ENCODE measurements around the gene PCSK6. TPM values are rescaled to one million over a fixed set of nuclear protein-coding genes. Genes with fewer than 3 reads are reported as not detected.

Gene PCSK6
- total RNA-seq, result 33.8 TPM
- long read RNA-seq, full-length matches to known transcripts, result 6 of 16 reads
- long read RNA-seq, partial matches to known transcripts, result 8 of 16 reads
- long read RNA-seq, other reads (novel, unspliced or antisense), result 2 of 16 reads

DNA sequence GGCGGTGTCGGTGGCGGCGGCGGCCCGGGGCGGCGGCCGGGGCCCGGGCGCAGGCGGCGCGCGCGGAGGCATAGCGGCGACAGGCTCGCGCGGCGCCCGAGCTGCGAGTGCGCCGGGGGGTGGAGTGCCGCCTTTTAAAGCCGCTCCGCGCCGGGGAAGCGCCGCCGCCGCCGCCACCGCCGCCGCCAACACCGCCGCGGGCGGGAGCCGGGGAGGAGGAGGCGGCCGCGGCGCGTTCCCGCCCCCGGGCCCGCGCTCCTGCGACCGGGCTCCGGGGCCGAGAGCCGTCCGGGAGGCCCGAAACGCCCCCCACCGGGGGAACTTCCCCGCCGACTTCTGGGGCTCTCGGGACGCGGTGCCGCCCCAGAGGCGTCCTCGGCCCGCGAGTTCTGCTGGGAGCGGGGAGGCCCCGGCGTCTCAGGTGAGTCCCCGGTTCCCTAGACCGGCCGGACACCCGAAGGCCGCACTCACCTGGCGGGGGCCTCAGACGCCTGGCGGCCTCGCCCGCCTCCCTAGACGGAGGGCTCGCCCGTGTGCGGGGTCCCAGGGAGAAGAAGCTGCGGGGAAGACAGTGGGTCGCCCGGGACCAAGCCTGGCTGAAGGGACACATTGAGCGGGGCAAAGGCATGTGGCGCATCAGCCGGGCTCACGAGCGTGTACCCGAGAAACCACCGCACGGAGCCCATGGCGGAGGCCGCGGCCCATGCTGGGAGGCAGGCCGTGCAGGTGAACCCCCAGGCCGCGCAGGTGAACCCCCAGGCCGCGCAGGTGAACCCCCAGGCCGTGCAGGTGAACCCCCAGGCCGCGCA, at the start of gene PCSK6:
Gene PCSK6, minus strand, starts transcription at position 109 of the 809 bp plus-strand sequence. Its CDS starts 37 bp downstream, at position 72.
- no peak for DNase-seq (ENCODE audit: missing footprints)
- intact Hi-C loops (cut with DNase I), result loop anchor here (5.0 kb wide), 1 partner anchor 38 kb away; no protein-coding TSS in a partner anchor
- peak; percentile 57 for ATAC-seq

DNA sequence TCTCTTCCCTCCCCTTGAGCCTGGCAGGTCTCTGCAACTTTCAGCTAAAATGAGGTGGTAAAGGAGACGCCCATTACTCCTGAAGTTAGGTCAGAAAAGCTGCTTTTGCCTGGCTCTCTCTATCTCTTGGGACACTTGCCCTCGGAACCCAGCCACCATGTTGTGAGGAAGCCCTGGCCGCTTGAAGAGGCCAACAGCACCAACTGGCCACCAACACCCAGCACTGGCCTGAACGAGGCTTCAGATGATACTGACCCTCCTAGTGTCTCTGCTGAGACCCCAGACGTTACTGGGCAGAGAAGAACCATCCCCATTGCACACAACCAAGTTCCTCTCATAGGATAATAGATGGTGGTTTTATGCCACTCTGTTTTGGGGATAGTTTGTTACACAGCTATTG, 49.5 kb upstream of the PCSK6 start:
- DNase-seq (ENCODE audit: missing footprints), result no peak
- intact Hi-C loops (cut with DNase I), result no loop called here
- no peak for ATAC-seq

DNA sequence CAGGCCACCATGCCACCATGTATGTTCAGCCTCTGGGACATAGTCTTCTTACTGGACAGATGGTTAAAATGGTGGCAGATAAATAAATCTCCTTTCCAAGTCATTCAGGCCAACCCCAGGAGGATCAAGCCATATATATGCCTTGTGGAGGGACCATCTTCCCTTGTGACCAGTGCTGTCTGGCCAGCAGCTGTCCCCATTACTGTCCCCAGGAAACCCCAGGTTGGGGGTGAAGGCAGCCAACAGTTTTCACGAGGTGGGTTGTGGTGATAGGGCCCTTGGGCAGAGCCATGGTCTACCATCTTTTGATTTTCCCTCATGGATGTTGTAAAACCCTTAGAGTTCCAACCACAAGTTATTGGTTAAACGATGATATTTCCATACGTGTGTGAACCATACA, 48.7 kb upstream of the PCSK6 start:
- no peak for DNase-seq (ENCODE audit: missing footprints)
- no peak for ATAC-seq
- intact Hi-C loops (cut with DNase I), result no loop called here

DNA sequence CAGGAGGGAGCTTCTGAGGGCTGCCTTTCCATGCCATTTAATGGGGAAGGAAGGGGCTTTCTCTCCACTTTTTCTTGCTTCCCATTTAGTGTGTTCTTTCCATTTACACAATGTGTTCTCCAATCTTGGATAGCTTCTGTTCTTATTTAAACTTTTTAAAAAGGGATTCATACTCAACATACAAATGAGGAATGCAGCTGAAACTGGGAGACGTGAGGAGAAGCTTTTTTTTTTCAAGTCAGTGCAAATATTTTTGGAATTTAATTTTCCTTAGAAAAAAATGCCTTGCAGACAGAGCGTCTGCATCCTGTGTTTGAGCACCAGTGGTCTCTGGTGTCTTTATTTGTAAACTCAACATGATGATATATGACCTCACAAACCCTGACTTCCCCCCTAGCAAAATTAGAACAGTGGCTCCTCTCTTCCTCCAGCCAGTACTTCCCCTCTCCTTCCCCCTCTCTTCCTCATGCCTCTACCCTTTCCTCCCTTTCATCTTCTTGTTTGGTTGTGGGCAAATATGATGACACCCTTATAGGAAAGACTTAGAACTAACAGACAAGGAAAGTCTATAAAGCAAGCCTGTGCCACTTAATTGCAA, 48.1 kb upstream of the PCSK6 start:
- intact Hi-C loops (cut with DNase I), result no loop called here
- ATAC-seq, result no peak
- DNase-seq (ENCODE audit: missing footprints), result no peak

DNA sequence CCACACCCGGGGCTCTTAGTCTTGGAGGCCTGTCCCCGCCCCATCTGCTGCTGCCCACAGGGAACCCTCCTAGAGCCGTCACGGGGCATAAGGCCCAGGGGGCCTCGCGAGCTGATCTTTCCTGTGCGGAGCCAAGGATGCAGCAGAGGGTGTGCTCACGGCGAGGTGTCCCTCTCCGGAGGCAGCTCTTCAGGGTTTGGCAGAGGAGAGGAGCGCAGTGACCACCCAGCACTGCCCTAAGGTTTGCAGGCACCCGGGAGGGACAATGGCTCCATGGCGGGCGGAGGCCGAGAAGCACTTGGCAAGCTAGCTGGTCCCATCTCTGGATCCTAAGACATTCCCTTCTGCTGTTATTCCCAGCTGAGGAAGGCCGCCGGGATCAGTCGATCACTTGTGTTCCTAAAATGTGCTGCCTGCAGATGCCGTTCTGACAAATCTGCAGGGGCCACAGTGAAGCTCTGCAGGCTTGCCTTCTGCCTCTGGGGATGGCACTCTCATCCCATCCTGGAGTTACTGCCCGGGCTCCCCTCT, 47.4 kb upstream of the PCSK6 start:
- intact Hi-C loops (cut with DNase I), result no loop called here
- no peak for DNase-seq (ENCODE audit: missing footprints)
- no peak for ATAC-seq

DNA sequence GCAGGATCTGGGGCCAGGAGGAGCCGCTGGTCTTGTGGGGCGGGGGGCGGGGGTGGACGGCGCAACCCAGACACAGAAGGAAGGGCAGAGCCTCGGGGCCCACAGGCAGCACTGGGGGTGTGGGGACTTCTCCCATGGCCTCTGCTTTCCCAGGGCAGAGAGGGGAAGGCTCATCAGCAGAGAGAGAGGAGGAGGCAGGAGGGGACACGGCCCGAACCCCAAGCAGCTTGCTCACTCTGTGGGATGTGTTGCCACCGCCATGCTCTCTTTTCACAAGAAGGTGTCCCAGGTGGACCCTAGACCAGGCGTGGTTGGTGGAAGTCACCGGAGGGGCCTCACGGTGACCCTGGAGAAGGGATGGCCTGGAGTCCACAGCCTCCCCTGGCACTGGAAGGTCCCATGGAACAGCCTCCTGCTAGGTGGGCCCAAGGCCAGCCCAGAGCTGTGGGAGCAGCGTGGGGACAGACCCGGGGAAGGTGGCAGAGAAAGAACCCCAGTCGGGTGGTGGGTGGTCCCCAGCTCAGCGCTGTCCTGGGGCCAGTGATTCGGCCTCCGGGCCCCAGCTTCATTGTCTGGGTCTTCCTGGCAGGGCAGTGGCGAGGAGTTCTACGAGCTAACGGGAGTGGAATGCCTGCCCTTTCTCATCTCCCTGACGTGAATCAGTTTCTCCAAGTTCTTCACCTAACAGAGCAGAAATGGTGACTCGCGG, 46.8 kb upstream of the PCSK6 start:
- intact Hi-C loops (cut with DNase I), result no loop called here
- ATAC-seq, result no peak
- DNase-seq (ENCODE audit: missing footprints), result no peak

DNA sequence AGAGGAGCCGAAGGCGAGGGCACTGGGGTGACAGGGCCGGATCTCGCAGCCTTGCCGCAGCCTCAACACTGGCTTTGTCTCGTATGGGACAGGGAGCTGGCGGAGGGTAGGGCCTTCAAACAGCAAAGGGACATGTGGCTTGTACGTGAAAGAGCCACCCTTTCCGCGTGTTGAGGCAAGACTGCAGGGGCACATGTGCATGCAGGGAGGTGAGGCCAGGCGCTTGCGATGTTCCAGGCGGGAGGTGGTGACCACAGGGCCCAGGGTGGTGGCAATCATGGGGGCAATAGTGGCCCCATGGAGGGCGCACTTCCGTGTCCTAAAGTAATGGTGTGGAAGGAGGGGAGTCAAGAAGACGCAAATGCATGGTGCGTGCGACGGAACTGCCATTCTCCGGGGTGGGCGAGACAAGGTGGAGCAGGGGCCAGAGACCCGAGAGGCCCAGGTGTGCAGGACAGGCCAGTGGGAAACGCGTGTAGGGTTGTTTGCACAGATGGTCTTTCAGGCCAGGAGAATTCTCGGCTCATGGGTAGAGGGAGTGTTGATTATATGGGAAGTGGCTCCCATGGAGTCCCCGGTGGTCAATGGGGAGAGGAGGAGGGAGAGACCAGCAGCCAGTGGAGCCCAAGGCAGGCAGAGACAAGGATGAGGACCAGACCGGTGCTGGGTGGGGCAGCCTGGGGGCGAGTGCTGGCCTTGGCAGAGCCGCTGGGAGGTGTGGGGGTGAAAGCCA, 45.8 kb upstream of the PCSK6 start:
- DNase-seq (ENCODE audit: missing footprints) (no peak), ATAC-seq (no peak)
- intact Hi-C loops (cut with DNase I), result no loop called here

DNA sequence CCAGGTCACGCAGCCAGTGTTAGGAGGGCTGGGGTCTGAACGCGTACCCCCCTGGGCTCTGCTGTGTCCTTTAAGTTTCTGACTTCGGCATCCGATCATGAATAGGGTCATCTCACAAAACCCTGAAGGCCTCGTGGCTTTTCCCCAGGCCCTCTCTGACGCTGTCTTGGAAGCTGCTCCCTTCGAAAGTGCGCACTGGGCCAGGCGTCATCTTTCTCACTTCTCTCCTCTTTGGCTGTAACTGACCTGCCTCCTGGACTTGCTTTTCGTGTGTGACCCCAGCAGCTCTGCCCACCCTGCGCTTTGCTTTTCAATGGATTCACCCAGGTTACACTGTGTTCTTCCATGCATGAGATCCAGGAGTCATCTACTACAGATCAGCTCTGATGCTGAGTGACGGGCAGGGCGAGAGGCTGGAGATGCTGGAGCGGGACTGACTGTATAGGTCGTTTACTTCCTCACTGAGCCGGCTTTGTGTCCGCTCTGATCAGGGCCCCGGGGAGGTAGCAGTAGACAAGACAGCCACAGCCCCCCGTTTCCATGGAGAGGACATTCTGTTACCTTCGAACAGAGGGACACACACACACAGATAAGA, 45.0 kb upstream of the PCSK6 start:
- no peak for ATAC-seq
- intact Hi-C loops (cut with DNase I), result no loop called here
- no peak for DNase-seq (ENCODE audit: missing footprints)

DNA sequence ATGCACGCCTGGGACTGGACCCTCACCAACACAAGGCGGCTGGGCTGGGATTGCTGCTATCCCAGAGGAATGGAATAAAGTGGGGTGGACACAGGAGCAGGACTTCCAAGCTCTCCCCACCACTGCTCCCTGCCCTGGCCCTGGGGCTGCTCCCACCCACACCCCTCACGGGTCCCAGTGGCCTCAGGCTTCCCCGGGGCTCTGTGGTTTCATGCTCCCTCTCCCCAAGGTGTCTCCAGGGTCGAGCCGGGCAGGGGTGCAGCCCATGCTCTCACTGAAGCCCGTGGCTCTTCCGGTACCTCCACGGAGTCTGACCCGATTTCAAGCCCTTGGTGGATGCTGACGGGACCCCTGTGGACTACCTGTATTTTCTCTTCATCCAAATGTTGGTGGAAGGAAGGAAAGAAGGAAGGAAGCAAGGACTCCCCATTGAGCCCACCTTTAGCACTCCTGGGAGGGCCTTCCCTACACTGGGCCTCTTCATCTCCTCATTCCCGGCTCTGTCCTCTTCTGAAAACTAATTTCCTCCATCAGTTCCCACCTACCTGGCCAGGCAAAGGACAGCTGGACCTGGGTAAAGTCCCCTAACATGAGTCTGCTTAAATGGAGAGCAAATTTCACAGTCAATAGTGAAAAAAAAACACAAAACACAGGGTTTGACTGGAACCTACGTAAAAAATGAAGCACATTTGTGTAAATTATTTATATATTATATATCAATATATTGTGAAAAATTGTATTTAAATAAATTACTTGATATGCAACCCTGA, 44.0 kb upstream of the PCSK6 start:
- ATAC-seq (no peak), DNase-seq (ENCODE audit: missing footprints) (no peak)
- intact Hi-C loops (cut with DNase I), result no loop called here

DNA sequence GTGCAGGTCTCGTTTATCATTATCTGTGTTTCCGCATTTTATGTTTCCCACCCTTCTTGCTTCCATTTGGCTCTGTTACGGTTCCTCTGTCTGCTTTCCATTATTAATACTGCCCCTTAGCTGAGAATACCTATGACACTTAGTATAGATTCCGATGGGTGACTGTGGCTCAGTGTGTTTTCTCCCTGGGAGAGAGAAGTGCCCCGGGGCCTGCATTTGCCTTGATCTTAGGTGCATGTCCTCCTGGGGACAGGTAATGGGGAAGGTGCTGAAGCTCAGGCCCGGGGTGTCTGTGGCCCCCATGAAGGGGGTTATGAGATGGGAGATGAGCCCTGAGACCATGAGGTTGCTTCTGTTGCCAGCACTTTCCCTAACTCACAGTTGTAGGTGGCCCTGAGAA, 43.4 kb upstream of the PCSK6 start:
- intact Hi-C loops (cut with DNase I), result no loop called here
- no peak for ATAC-seq
- no peak for DNase-seq (ENCODE audit: missing footprints)

DNA sequence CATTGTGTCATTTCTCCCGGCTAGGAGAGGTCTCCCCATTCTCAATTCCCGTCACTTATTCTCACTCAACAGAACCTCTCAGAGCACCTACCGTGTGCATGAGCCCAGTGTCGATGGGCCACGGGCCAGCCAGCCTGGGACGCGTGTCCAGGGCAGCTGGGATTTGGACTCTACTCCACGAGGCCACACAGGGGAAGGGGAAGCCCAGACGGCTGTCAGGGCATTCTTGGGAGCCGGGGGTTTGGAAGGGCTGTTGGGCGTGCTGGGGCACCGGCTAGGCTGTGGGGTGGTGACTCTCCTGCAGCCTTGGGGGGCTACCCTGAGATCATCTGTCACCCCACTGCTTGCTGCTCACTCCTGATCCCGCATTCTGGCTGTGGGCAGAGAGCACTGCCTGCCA, 41.7 kb upstream of the PCSK6 start:
- DNase-seq (ENCODE audit: missing footprints) (no peak), ATAC-seq (no peak)
- intact Hi-C loops (cut with DNase I), result no loop called here

DNA sequence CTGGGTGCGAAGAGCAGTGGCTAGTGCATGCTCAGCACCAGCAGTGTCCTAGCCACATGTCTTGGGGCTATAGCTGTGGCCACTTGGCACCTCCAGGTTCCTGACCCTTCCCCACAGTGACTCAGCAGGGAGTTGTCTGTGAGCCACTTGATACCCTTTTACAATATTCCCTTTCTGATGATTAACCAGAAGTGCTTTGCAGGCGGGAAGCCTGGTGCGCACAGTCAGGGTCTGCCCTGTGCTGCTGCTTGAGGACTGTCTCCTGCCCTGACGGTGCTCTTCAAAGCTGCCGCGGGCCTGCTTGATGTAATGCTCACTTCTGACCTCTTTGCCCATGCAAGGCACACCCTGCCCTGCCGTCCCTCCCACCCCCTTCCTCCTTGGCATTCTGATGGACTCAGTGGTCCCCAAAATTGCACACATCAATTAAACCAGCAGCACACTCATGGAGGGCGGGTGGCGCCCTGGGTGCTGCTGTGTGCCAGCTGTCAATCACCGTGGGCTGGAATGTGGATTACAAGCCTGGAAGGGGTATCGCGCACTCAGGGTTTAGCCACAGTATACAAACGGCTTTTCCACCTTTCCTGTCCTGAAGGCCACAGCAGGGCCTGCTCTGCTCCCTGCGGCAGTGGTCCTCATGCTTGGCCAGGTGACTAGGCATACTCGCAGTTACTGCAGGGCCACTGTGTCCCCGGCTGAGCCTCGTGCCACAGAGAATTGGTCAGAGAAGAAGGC, 40.9 kb upstream of the PCSK6 start:
- intact Hi-C loops (cut with DNase I), result no loop called here
- ATAC-seq, result no peak
- no peak for DNase-seq (ENCODE audit: missing footprints)

DNA sequence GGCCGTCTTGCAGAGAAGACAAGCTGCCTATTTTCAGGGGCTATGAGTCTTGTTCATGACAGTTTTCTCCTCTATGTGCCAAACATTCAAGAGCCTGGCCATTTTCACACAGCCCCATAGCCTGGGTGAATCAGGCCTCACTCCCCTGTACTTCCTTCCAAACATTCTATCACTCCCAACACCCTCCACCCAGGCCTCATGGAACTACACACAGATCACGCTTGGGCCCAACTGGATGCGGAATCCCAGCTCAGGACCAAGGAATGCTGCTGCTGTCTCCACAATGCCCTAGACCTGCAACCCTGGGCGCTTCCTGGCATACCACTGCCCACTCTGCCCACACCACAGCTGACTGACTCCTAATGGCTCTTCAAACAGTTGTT, 39.4 kb upstream of the PCSK6 start:
- DNase-seq (ENCODE audit: missing footprints) (no peak), ATAC-seq (peak; percentile 41)
- intact Hi-C loops (cut with DNase I), result no loop called here

DNA sequence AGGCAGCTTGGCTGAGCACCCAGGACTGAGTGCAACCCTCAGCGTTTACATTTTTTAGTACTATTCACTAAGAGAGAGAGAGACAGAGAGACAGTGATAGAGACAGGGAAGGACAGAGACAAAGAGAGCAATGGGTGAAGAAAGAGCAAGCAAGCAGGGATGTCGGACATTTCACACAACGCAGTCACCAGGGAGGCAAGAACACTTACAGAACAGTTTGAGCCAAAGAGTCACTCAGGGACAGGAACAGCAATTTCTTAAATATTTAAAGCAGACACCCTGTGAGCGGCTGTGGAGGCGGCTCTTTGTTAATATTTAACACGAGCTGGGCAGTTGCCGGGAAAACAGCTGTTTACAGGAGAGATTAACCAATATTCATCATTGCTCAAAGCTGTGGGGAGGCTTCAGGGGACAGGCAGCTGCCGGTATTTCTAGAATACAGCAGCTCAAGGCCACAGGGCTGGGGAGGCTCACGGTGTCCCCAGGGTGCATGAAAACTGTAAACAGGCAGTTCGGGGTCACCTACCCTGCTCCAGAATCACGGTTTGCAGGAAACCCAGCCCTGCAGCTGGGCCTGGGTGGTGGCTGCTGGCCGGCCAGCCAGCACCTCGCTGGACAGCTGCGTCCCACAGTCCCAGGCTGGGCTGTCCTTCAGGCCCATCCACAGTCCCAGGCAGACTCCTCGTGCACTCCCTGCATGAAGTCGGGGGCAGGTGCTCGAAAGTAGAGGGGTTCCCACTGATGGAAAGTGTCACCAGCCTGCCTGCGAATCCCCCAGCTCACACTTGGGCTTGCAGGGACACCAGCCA, 38.8 kb upstream of the PCSK6 start:
- intact Hi-C loops (cut with DNase I), result no loop called here
- ATAC-seq, result peak; percentile 83
- peak; percentile 77 for DNase-seq (ENCODE audit: missing footprints)

DNA sequence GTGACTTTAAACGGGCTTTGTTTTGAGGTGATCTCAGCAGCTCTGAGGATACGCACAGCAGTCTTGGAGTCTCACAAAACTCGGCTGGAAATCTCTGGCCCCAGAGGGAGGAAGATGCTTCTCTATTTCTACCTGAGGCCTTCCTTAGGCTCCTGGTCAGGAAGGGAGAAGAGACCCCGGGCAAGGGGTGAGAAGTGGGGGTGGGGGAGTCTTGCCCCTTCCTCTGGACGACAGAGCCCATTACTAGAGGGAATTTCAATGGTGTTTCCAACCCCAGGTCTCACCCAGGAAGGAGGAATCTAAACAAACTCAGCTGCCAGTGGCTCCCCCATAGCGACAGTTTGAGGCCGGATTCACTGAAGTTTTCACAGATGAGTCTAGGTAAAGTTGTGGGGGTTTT, 37.4 kb upstream of the PCSK6 start:
- intact Hi-C loops (cut with DNase I), result no loop called here
- no peak for ATAC-seq
- DNase-seq (ENCODE audit: missing footprints), result no peak

DNA sequence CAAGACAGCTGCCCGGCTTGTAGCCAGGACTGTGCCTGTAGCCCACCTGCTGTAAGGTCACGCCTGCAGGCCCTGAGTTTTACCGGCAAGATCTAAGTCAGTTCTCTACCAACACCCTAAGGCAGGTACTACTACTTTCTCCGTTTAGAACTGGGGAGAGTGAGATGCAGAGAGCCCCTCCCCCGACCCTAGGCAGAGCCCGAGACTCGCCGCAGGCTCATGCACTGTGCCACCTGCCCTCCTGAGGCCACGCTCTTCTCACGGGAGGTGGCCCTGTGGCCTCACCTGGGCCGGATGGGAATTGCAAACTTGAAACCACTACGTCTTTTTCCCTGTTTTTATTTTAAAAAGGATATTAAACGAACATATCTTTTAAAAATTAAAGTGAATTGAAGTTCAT, 36.9 kb upstream of the PCSK6 start:
- DNase-seq (ENCODE audit: missing footprints), result no peak
- intact Hi-C loops (cut with DNase I), result no loop called here
- no peak for ATAC-seq

All from Right ventricle myocardium inferior (tissue), 1 donor.